ENCODE measurements around the gene PDE9A. TPM values are rescaled to one million over a fixed set of nuclear protein-coding genes. Genes with fewer than 3 reads are reported as not detected.

The PDE9A gene
- total RNA-seq, 3 donors from 2014 or later = 3.0 to 14.7 (median 10.5) TPM

GRCh38 chr21:42685036-42685435, 31.6 kb downstream of the PDE9A start:
- intact Hi-C loops (cut with DNase I; ENCODE audit: low total_unique reads) = no loop called here
- no peaks in the 10 kb centered on the region for H3K27me3 ChIP-seq
- no peak for TF ChIP-seq POLR2AphosphoS5 (IDR thresholded peaks at IDR 0.05)
- no peak for TF ChIP-seq POLR2A (IDR thresholded peaks at IDR 0.05)
- no peak for TF ChIP-seq CTCF (IDR thresholded peaks at IDR 0.05)
- DNase-seq (ENCODE audit: low spot score in 2 of 2) = no peak
- no peaks in the 10 kb centered on the region for H3K9me3 ChIP-seq
- H3K4me1 ChIP-seq = peaks cover 0 to 5% of the 10 kb centered on the region in 2 donors
- no peaks in the 10 kb centered on the region for H3K36me3 ChIP-seq
- H3K4me3 ChIP-seq = peak overlapping the region; percentile 19 to 39 (median 25)
- peak overlapping the region in 1 of 2 donors; percentile 38 for H3K27ac ChIP-seq

GRCh38 chr21:42685954-42686500, 32.6 kb downstream of the PDE9A start:
- no peak overlapping the region for H3K4me3 ChIP-seq
- intact Hi-C loops (cut with DNase I; ENCODE audit: low total_unique reads) = no loop called here
- H3K4me1 ChIP-seq = peaks cover 0 to 5% of the 10 kb centered on the region in 2 donors
- H3K27ac ChIP-seq = no peak overlapping the region
- H3K36me3 ChIP-seq = no peaks in the 10 kb centered on the region
- DNase-seq (ENCODE audit: low spot score in 2 of 2) = no peak
- H3K27me3 ChIP-seq = no peaks in the 10 kb centered on the region
- TF ChIP-seq POLR2AphosphoS5 (IDR thresholded peaks at IDR 0.05) (no peak), CTCF (IDR thresholded peaks at IDR 0.05) (no peak), POLR2A (IDR thresholded peaks at IDR 0.05) (no peak)
- no peaks in the 10 kb centered on the region for H3K9me3 ChIP-seq

- Histone ChIP-seq H3K4me1 (peaks cover 0 to 5% of the 10 kb centered on the region in 2 donors), H3K36me3 (no peaks in the 10 kb centered on the region), H3K4me3 (no peak overlapping the region), H3K27ac (no peak overlapping the region), H3K9me3 (no peaks in the 10 kb centered on the region), H3K27me3 (no peaks in the 10 kb centered on the region)
- intact Hi-C loops (cut with DNase I; ENCODE audit: low total_unique reads) = no loop called here
- no peak for TF ChIP-seq CTCF (IDR thresholded peaks at IDR 0.05)
- no peak for TF ChIP-seq POLR2A (IDR thresholded peaks at IDR 0.05)
- TF ChIP-seq POLR2AphosphoS5 (IDR thresholded peaks at IDR 0.05) = no peak
- DNase-seq (ENCODE audit: low spot score in 2 of 2) = no peak
These were observed 34.4 kb downstream of the PDE9A start for GRCh38 chr21:42687796-42688195.

- H3K4me1 ChIP-seq = peaks cover 0 to 5% of the 10 kb centered on the region in 2 donors
- no peaks in the 10 kb centered on the region for H3K36me3 ChIP-seq
- no peak overlapping the region for H3K27ac ChIP-seq
- no peak overlapping the region for H3K4me3 ChIP-seq
- no peaks in the 10 kb centered on the region for H3K27me3 ChIP-seq
- intact Hi-C loops (cut with DNase I; ENCODE audit: low total_unique reads) = no loop called here
- DNase-seq (ENCODE audit: low spot score in 2 of 2) = no peak
- TF ChIP-seq CTCF (IDR thresholded peaks at IDR 0.05) (no peak), POLR2AphosphoS5 (IDR thresholded peaks at IDR 0.05) (no peak), POLR2A (IDR thresholded peaks at IDR 0.05) (no peak)
- no peaks in the 10 kb centered on the region for H3K9me3 ChIP-seq
These were observed 34.9 kb downstream of the PDE9A start for GRCh38 chr21:42688226-42688840.

- intact Hi-C loops (cut with DNase I; ENCODE audit: low total_unique reads) = no loop called here
- no peaks in the 10 kb centered on the region for H3K36me3 ChIP-seq
- no peak for DNase-seq (ENCODE audit: low spot score in 2 of 2)
These were observed 35.5 kb downstream of the PDE9A start for GRCh38 chr21:42688841-42689371.

More at GRCh38 chr21:42688841-42689371, 35.5 kb downstream of the PDE9A start:
- H3K4me1 ChIP-seq = peaks cover 0 to 5% of the 10 kb centered on the region in 2 donors
- H3K27ac ChIP-seq = no peak overlapping the region
- no peaks in the 10 kb centered on the region for H3K9me3 ChIP-seq
- H3K4me3 ChIP-seq = no peak overlapping the region
- no peak for TF ChIP-seq POLR2AphosphoS5 (IDR thresholded peaks at IDR 0.05)
- no peak for TF ChIP-seq POLR2A (IDR thresholded peaks at IDR 0.05)
- no peak for TF ChIP-seq CTCF (IDR thresholded peaks at IDR 0.05)
- H3K27me3 ChIP-seq = no peaks in the 10 kb centered on the region

Measured in breast epithelium (tissue), 4 donors.